Measurements from ENCODE around the gene TMEM40.

The TMEM40 gene

GRCh38 chr3:12752102-12752501 lies 7.0 kb downstream of the TMEM40 start:
- Histone ChIP-seq H3K9me3 (ENCODE audit: control insufficient read depth, low read length) (no peaks in the 10 kb centered on the region), H2AFZ (no peak overlapping the region), H3K4me2 (ENCODE audit: low read length) (no peak overlapping the region), H3K79me2 (no peaks in the 10 kb centered on the region), H3K4me3 (ENCODE audit: low read depth, low read length) (no peak overlapping the region), H3K4me1 (peaks cover 4% of the 10 kb centered on the region), H3K27ac (no peak overlapping the region), H3K27me3 (ENCODE audit: control insufficient read depth, insufficient read depth, low read length) (no peaks in the 10 kb centered on the region), H3K36me3 (ENCODE audit: control insufficient read depth, insufficient read depth, low read length) (no peaks in the 10 kb centered on the region), H3K9ac (no peak overlapping the region)
- TF ChIP-seq CTCF (IDR thresholded peaks at IDR 0.05): no peak

- no peak for TF ChIP-seq CTCF (IDR thresholded peaks at IDR 0.05)
- H3K4me3 ChIP-seq (ENCODE audit: low read depth, low read length): no peak overlapping the region
- peaks cover 4% of the 10 kb centered on the region for H3K4me1 ChIP-seq
- no peak overlapping the region for H2AFZ ChIP-seq
- no peaks in the 10 kb centered on the region for H3K36me3 ChIP-seq (ENCODE audit: control insufficient read depth, insufficient read depth, low read length)
- H3K4me2 ChIP-seq (ENCODE audit: low read length): no peak overlapping the region
- H3K27ac ChIP-seq: no peak overlapping the region
- no peak overlapping the region for H3K9ac ChIP-seq
- no peaks in the 10 kb centered on the region for H3K9me3 ChIP-seq (ENCODE audit: control insufficient read depth, low read length)
- H3K27me3 ChIP-seq (ENCODE audit: control insufficient read depth, insufficient read depth, low read length): no peaks in the 10 kb centered on the region
- no peaks in the 10 kb centered on the region for H3K79me2 ChIP-seq
Observed at GRCh38 chr3:12751571-12751970, 7.5 kb downstream of the TMEM40 start.

- Histone ChIP-seq H3K9ac (no peak overlapping the region), H2AFZ (peak overlapping the region; percentile 39), H3K9me3 (ENCODE audit: control insufficient read depth, low read length) (no peaks in the 10 kb centered on the region), H3K27ac (peak overlapping the region; percentile 5), H3K36me3 (ENCODE audit: control insufficient read depth, insufficient read depth, low read length) (no peaks in the 10 kb centered on the region), H3K27me3 (ENCODE audit: control insufficient read depth, insufficient read depth, low read length) (no peaks in the 10 kb centered on the region), H3K4me1 (peaks cover 4% of the 10 kb centered on the region), H3K4me2 (ENCODE audit: low read length) (no peak overlapping the region), H3K4me3 (ENCODE audit: low read depth, low read length) (no peak overlapping the region), H3K79me2 (no peaks in the 10 kb centered on the region)
- TF ChIP-seq CTCF (IDR thresholded peaks at IDR 0.05): no peak
Observed at GRCh38 chr3:12750658-12751071, 8.4 kb downstream of the TMEM40 start.

GRCh38 chr3:12750223-12750622 lies 8.8 kb downstream of the TMEM40 start:
- Histone ChIP-seq H3K36me3 (ENCODE audit: control insufficient read depth, insufficient read depth, low read length) (no peaks in the 10 kb centered on the region), H3K9ac (no peak overlapping the region), H3K4me1 (peaks cover 4% of the 10 kb centered on the region), H3K4me2 (ENCODE audit: low read length) (no peak overlapping the region), H3K79me2 (no peaks in the 10 kb centered on the region), H3K4me3 (ENCODE audit: low read depth, low read length) (no peak overlapping the region), H3K9me3 (ENCODE audit: control insufficient read depth, low read length) (no peaks in the 10 kb centered on the region), H3K27ac (peak overlapping the region; percentile 5), H2AFZ (peak overlapping the region; percentile 39), H3K27me3 (ENCODE audit: control insufficient read depth, insufficient read depth, low read length) (no peaks in the 10 kb centered on the region)
- no peak for TF ChIP-seq CTCF (IDR thresholded peaks at IDR 0.05)

GRCh38 chr3:12748477-12748876 lies 10.6 kb downstream of the TMEM40 start:
- Histone ChIP-seq H3K4me2 (ENCODE audit: low read length) (no peak overlapping the region), H3K79me2 (no peaks in the 10 kb centered on the region), H3K4me3 (ENCODE audit: low read depth, low read length) (no peak overlapping the region), H3K9ac (no peak overlapping the region), H3K9me3 (ENCODE audit: control insufficient read depth, low read length) (no peaks in the 10 kb centered on the region), H3K36me3 (ENCODE audit: control insufficient read depth, insufficient read depth, low read length) (no peaks in the 10 kb centered on the region), H3K27ac (no peak overlapping the region), H3K4me1 (peaks cover 4% of the 10 kb centered on the region), H3K27me3 (ENCODE audit: control insufficient read depth, insufficient read depth, low read length) (no peaks in the 10 kb centered on the region), H2AFZ (no peak overlapping the region)
- TF ChIP-seq CTCF (IDR thresholded peaks at IDR 0.05): no peak
